Measurements from ENCODE around the gene PDZRN3.
"Not testable (repeated sequence)": the region's sequence is repeated elsewhere in the genome, so short reads cannot be mapped to it uniquely, and the experiment has no call there.

Gene PDZRN3

GRCh38 chr3:73599605-73600004 lies 25.1 kb downstream of the PDZRN3 start:
- FAIRE-seq, result no peak
- no peak for DNase-seq (ENCODE audit: extremely low spot score, insufficient read length, low read depth)

- FAIRE-seq (no peak), DNase-seq (ENCODE audit: extremely low spot score, insufficient read length, low read depth) (no peak)
Measured at GRCh38 chr3:73597476-73597875, 27.3 kb downstream of the PDZRN3 start.

- FAIRE-seq (no peak), DNase-seq (ENCODE audit: extremely low spot score, insufficient read length, low read depth) (no peak)
Measured at GRCh38 chr3:73592154-73593144, 32.3 kb downstream of the PDZRN3 start.

- DNase-seq (ENCODE audit: extremely low spot score, insufficient read length, low read depth) (no peak), FAIRE-seq (no peak)
Measured at GRCh38 chr3:73591286-73591800, 33.4 kb downstream of the PDZRN3 start.

- no peak for FAIRE-seq
Measured at GRCh38 chr3:73586628-73587027, 38.1 kb downstream of the PDZRN3 start.

GRCh38 chr3:73586190-73586589 lies 38.6 kb downstream of the PDZRN3 start:
- no peak for FAIRE-seq
- no peak for DNase-seq (ENCODE audit: extremely low spot score, insufficient read length, low read depth)

More at GRCh38 chr3:73586628-73587027, 38.1 kb downstream of the PDZRN3 start:
- no peak for DNase-seq (ENCODE audit: extremely low spot score, insufficient read length, low read depth)

GRCh38 chr3:73584873-73585272 lies 39.9 kb downstream of the PDZRN3 start:
- DNase-seq (ENCODE audit: extremely low spot score, insufficient read length, low read depth), result no peak
- FAIRE-seq, result no peak

GRCh38 chr3:73582535-73582934 lies 42.2 kb downstream of the PDZRN3 start:
- FAIRE-seq, result no peak
- no peak for DNase-seq (ENCODE audit: extremely low spot score, insufficient read length, low read depth)

GRCh38 chr3:73581134-73581846 lies 43.5 kb downstream of the PDZRN3 start:
- DNase-seq (ENCODE audit: extremely low spot score, insufficient read length, low read depth) (no peak), FAIRE-seq (no peak)

- DNase-seq (ENCODE audit: extremely low spot score, insufficient read length, low read depth) (no peak), FAIRE-seq (no peak)
Measured at GRCh38 chr3:73580343-73580742, 44.4 kb downstream of the PDZRN3 start.

- no peak for FAIRE-seq
- DNase-seq (ENCODE audit: extremely low spot score, insufficient read length, low read depth), result no peak
Measured at GRCh38 chr3:73577704-73578103, 47.0 kb downstream of the PDZRN3 start.

GRCh38 chr3:73576999-73577461 lies 47.7 kb downstream of the PDZRN3 start:
- DNase-seq (ENCODE audit: extremely low spot score, insufficient read length, low read depth) (no peak), FAIRE-seq (no peak)

GRCh38 chr3:73575953-73576352 lies 48.8 kb downstream of the PDZRN3 start:
- FAIRE-seq, result no peak
- DNase-seq (ENCODE audit: extremely low spot score, insufficient read length, low read depth), result no peak

GRCh38 chr3:73575519-73575918 lies 49.2 kb downstream of the PDZRN3 start:
- DNase-seq (ENCODE audit: extremely low spot score, insufficient read length, low read depth) (no peak), FAIRE-seq (no peak)

- no peak for DNase-seq (ENCODE audit: extremely low spot score, insufficient read length, low read depth)
- FAIRE-seq, result no peak
Measured at GRCh38 chr3:73573204-73573603, 51.5 kb downstream of the PDZRN3 start.

- DNase-seq (ENCODE audit: extremely low spot score, insufficient read length, low read depth), result no peak
- FAIRE-seq, result no peak
Measured at GRCh38 chr3:73572368-73572767, 52.4 kb downstream of the PDZRN3 start.

GRCh38 chr3:73571238-73571794 lies 53.4 kb downstream of the PDZRN3 start:
- no peak for FAIRE-seq
- DNase-seq (ENCODE audit: extremely low spot score, insufficient read length, low read depth), result no peak

GRCh38 chr3:73569246-73569760 lies 55.4 kb downstream of the PDZRN3 start:
- DNase-seq (ENCODE audit: extremely low spot score, insufficient read length, low read depth) (no peak), FAIRE-seq (no peak)

- FAIRE-seq, result no peak
- DNase-seq (ENCODE audit: extremely low spot score, insufficient read length, low read depth), result no peak
Measured at GRCh38 chr3:73568371-73568862, 56.3 kb downstream of the PDZRN3 start.

- DNase-seq (ENCODE audit: extremely low spot score, insufficient read length, low read depth); FAIRE-seq: not testable (repeated sequence)
Measured at GRCh38 chr3:73565374-73565773, 59.4 kb downstream of the PDZRN3 start.
